ENCODE results near the gene DBP. TPM values are rescaled to one million over a fixed set of nuclear protein-coding genes. Genes with fewer than 3 reads are reported as not detected.
A peak's percentile ranks its signal among the peaks of the same experiment; 100 is the strongest.

DBP gene
- total RNA-seq, 1 experiment from 2014 or later = 12.6 TPM

DNA sequence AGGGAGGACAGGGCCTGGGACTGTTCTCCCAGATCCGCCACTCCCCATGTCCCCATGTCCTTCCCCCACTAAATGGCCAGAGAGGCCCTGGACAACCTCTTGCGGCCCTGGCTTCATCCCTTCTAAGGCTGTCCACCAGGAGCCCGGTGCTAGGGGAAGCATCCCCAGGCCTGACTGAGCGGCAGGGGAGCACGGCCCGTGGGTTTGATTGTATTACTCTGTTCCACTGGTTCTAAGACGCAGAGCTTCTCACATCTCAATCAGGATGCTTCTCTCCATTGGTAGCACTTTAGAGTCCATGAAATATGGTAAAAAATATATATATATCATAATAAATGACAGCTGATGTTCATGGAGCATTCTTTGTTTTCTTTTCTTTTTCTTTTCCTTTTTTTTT lies 29.8 kb downstream of the DBP start:
- Histone ChIP-seq H3K27ac (ENCODE audit: insufficient read length, low read depth, low read length) (no peak overlapping the region), H4K8ac (replicated peaks; ENCODE audit: insufficient read length, low read depth, low read length) (no peak overlapping the region), H4K5ac (ENCODE audit: insufficient read length, low read depth, low read length) (no peak overlapping the region), H3T11ph (ENCODE audit: low read length) (no peak overlapping the region), H3K56ac (ENCODE audit: insufficient read length, low read depth, low read length) (no peak overlapping the region), H3K79me1 (ENCODE audit: insufficient read depth, low read depth, low read length, poor library complexity, severe bottlenecking) (no peaks in the 10 kb centered on the region), H3K27me3 (ENCODE audit: insufficient read depth, low read length) (no peaks in the 10 kb centered on the region), H3K9ac (ENCODE audit: extremely low read depth, insufficient read length, low read length) (no peak overlapping the region), H2BK120ac (ENCODE audit: low read depth, low read length, poor library complexity, severe bottlenecking) (no peak overlapping the region), H3K4me2 (ENCODE audit: insufficient read depth, insufficient read length, low read length) (no peak overlapping the region), H3K14ac (ENCODE audit: insufficient read depth, low read length) (no peak overlapping the region), H2AFZ (ENCODE audit: low read length) (no peak overlapping the region), H2BK15ac (ENCODE audit: low read depth, low read length) (no peak overlapping the region), H3K79me2 (ENCODE audit: insufficient read depth, low read length) (no peaks in the 10 kb centered on the region), H3K9me3 (ENCODE audit: control insufficient read depth, low read depth, low read length) (no peaks in the 10 kb centered on the region), H3K4ac (ENCODE audit: low read depth, low read length) (no peak overlapping the region), H2BK20ac (ENCODE audit: low read depth, low read length, poor library complexity, severe bottlenecking) (no peak overlapping the region), H3K23ac (ENCODE audit: insufficient read length, low read depth, low read length) (no peak overlapping the region), H3K23me2 (ENCODE audit: insufficient read length, low read depth, low read length, poor library complexity, severe bottlenecking) (no peaks in the 10 kb centered on the region), H4K91ac (ENCODE audit: insufficient read length, low read depth, low read length) (no peak overlapping the region), H2BK12ac (ENCODE audit: insufficient read length, low read depth, low read length) (no peak overlapping the region), H2AK5ac (ENCODE audit: insufficient read length, low read length) (no peak overlapping the region), H3K4me1 (ENCODE audit: insufficient read depth, low read length) (no peaks in the 10 kb centered on the region), H3K18ac (ENCODE audit: insufficient read length, low read depth, low read length) (no peak overlapping the region), H2BK5ac (ENCODE audit: insufficient read length, low read length) (no peak overlapping the region), H4K20me1 (ENCODE audit: control insufficient read depth, insufficient read depth, insufficient read length) (no peaks in the 10 kb centered on the region)
- TF ChIP-seq CTCF (conservative IDR thresholded peaks at IDR 0.05) = no peak
- no peak for DNase-seq
- no peaks in the 10 kb centered on the region for H3K27me3 Mint-ChIP-seq (ENCODE audit: low read depth)
- no peak overlapping the region for H3K4me3 Mint-ChIP-seq
- H3K27ac Mint-ChIP-seq = peak overlapping the region in 1 of 3 experiments; percentile 52; a peak in 2 of 7 replicates
- H3K9me3 Mint-ChIP-seq = no peaks in the 10 kb centered on the region; a peak in 1 of 5 replicates
- peaks cover 0 to 4% of the 10 kb centered on the region in 2 experiments; a peak in 1 of 4 replicates for H3K4me1 Mint-ChIP-seq
- peaks cover 0 to 11% (median 5%) of the 10 kb centered on the region in 3 experiments; a peak in 3 of 7 replicates for H3K36me3 Mint-ChIP-seq (ENCODE audit: insufficient read depth in 1 of 3, low read depth in 3 of 3)
- WGBS (ENCODE audit: extremely low coverage, insufficient read length, low lambda C conversion rate) = no CpG with 5 or more reads among the region's 7 CpGs
